SW480 (cell line): ENCODE measurements around the gene CXCL16.
"Not testable (repeated sequence)": the region's sequence is repeated elsewhere in the genome, so short reads cannot be mapped to it uniquely, and the experiment has no call there.

ENCODE experiments used
- DNase-seq: peaks from one replicate; pipeline ENCODE4 v3.0.0-alpha.2; 2016; ENCODE audit warnings: low spot score

Gene CXCL16

GRCh38 chr17:4721203-4722135, 18.3 kb downstream of the CXCL16 start:
- DNase-seq, result peak; percentile 85

GRCh38 chr17:4720787-4721186, 18.9 kb downstream of the CXCL16 start:
- no peak for DNase-seq

- no peak for DNase-seq
Observed at GRCh38 chr17:4719684-4720221, 20.0 kb downstream of the CXCL16 start.

- DNase-seq, result no peak
Observed at GRCh38 chr17:4719146-4719545, 20.6 kb downstream of the CXCL16 start.

GRCh38 chr17:4718276-4718675, 21.5 kb downstream of the CXCL16 start:
- DNase-seq, result no peak

- DNase-seq, result no peak
Observed at GRCh38 chr17:4717791-4718190, 21.9 kb downstream of the CXCL16 start.

GRCh38 chr17:4716081-4716480, 23.6 kb downstream of the CXCL16 start:
- no peak for DNase-seq

- no peak for DNase-seq
Observed at GRCh38 chr17:4715063-4715744, 24.5 kb downstream of the CXCL16 start.

- DNase-seq, result not testable (repeated sequence)
Observed at GRCh38 chr17:4714340-4715062, 25.2 kb downstream of the CXCL16 start.

GRCh38 chr17:4712526-4712925, 27.2 kb downstream of the CXCL16 start:
- no peak for DNase-seq

- no peak for DNase-seq
Observed at GRCh38 chr17:4711661-4712181, 28.0 kb downstream of the CXCL16 start.

- no peak for DNase-seq
Observed at GRCh38 chr17:4710693-4711634, 28.8 kb downstream of the CXCL16 start.

- peak; percentile 95 for DNase-seq
Observed at GRCh38 chr17:4709794-4710692, 29.7 kb downstream of the CXCL16 start, which contains the start of gene ARRB2. Gene ARRB2 (plus strand): TSS chr17:4710632. CDS start chr17:4710722, 90 bp downstream.

- no peak for DNase-seq
Observed at GRCh38 chr17:4708436-4708835, 31.3 kb downstream of the CXCL16 start.

- DNase-seq, result no peak
Observed at GRCh38 chr17:4706121-4706520, 33.6 kb downstream of the CXCL16 start.

- DNase-seq, result no peak
Observed at GRCh38 chr17:4704991-4705390, 34.7 kb downstream of the CXCL16 start.

GRCh38 chr17:4704574-4704907, 35.2 kb downstream of the CXCL16 start:
- DNase-seq, result not testable (repeated sequence)

- no peak for DNase-seq
Observed at GRCh38 chr17:4703330-4703691, 36.4 kb downstream of the CXCL16 start.

GRCh38 chr17:4701116-4701515, 38.6 kb downstream of the CXCL16 start:
- no peak for DNase-seq
